Immature natural killer cell (primary cell): ENCODE measurements around the gene DBN1. TPM values are rescaled to one million over a fixed set of nuclear protein-coding genes. Genes with fewer than 3 reads are reported as not detected.

Experiments used
- DNase-seq, 3 donors: peaks; one replicate each; pipeline ENCODE4 v3.0.0; 2022; ENCODE audit warnings: mixed read lengths in 1 of 3
- H3K27ac Mint-ChIP-seq, 6 donors: one replicate each; pipeline ENCODE4 v1.8.0; 2020; ENCODE audit warnings: mixed read lengths in 6 of 6, mild to moderate bottlenecking in 5 of 6, inconsistent platforms in 4 of 6, moderate library complexity in 3 of 6
- H3K27me3 Mint-ChIP-seq, 3 donors: one replicate each; pipeline ENCODE4 v1.8.0; 2020 to 2021; ENCODE audit warnings: low read depth in 3 of 3, mild to moderate bottlenecking in 3 of 3, mixed read lengths in 3 of 3, moderate library complexity in 3 of 3, inconsistent platforms in 1 of 3
- H3K36me3 Mint-ChIP-seq, 3 donors: one replicate each; pipeline ENCODE4 v1.8.0; 2020; ENCODE audit warnings: mixed read lengths in 3 of 3, inconsistent platforms in 2 of 3, mild to moderate bottlenecking in 2 of 3
- H3K4me1 Mint-ChIP-seq, 2 donors: one replicate each; pipeline ENCODE4 v1.8.0; 2020; ENCODE audit warnings: inconsistent platforms in 2 of 2, mild to moderate bottlenecking in 2 of 2, mixed read lengths in 2 of 2, moderate library complexity in 1 of 2
- H3K4me3 Mint-ChIP-seq, 5 donors: one replicate each; pipeline ENCODE4 v1.8.0; 2020; ENCODE audit warnings: mild to moderate bottlenecking in 5 of 5, mixed read lengths in 5 of 5, inconsistent platforms in 3 of 5, moderate library complexity in 3 of 5
- H3K9me3 Mint-ChIP-seq, 6 donors: one replicate each; pipeline ENCODE4 v1.8.0; 2020; ENCODE audit warnings: mild to moderate bottlenecking in 6 of 6, mixed read lengths in 6 of 6, inconsistent platforms in 4 of 6, moderate library complexity in 3 of 6
- polyA plus RNA-seq, 3 donors: library from polyadenylated mRNA; unstranded; fragments of 300-500 nt; fragmentation: Illumina TruSeq; gene quantifications; one replicate each; pipeline ENCODE4 v1.2.3, GENCODE V29; 2021

The DBN1 gene
- polyA plus RNA-seq, 3 donors from 2014 or later, result 0.93 to 4.2 (median 2.8) TPM

- H3K9me3 Mint-ChIP-seq, result no peaks in the 10 kb centered on the region
- H3K27ac Mint-ChIP-seq, result peak overlapping the region in 1 of 6 donors; percentile 49
- peaks cover 4 to 18% (median 13%) of the 10 kb centered on the region in 3 donors for H3K27me3 Mint-ChIP-seq
- H3K4me3 Mint-ChIP-seq, result no peak overlapping the region
- peaks cover 13 to 19% of the 10 kb centered on the region in 2 donors for H3K4me1 Mint-ChIP-seq
- H3K36me3 Mint-ChIP-seq, result no peaks in the 10 kb centered on the region
- no peak for DNase-seq
These were observed 15.4 kb downstream of the DBN1 start for GRCh38 chr5:177457852-177458681.

GRCh38 chr5:177456976-177457851 lies 16.2 kb downstream of the DBN1 start:
- peak; percentile 71 to 75 (median 71) for DNase-seq
- Mint-ChIP-seq H3K36me3 (no peaks in the 10 kb centered on the region), H3K27ac (peak overlapping the region in 3 of 6 donors; percentile 49 to 66 (median 55)), H3K9me3 (no peaks in the 10 kb centered on the region), H3K27me3 (peaks cover 5 to 24% (median 18%) of the 10 kb centered on the region in 3 donors), H3K4me3 (peak overlapping the region in 3 of 5 donors; percentile 44 to 51 (median 48)), H3K4me1 (peaks cover 17 to 23% of the 10 kb centered on the region in 2 donors)

- Mint-ChIP-seq H3K4me3 (peak overlapping the region in 4 of 5 donors; percentile 83 to 92 (median 88)), H3K4me1 (peaks cover 17 to 28% of the 10 kb centered on the region in 2 donors), H3K27ac (peak overlapping the region; percentile 46 to 95 (median 91)), H3K9me3 (no peaks in the 10 kb centered on the region), H3K36me3 (no peaks in the 10 kb centered on the region), H3K27me3 (peaks cover 9 to 28% (median 23%) of the 10 kb centered on the region in 3 donors)
- DNase-seq, result no peak
These were observed 16.9 kb downstream of the DBN1 start for GRCh38 chr5:177456591-177456964.

- Mint-ChIP-seq H3K9me3 (no peaks in the 10 kb centered on the region), H3K4me1 (peaks cover 17 to 28% of the 10 kb centered on the region in 2 donors), H3K4me3 (peak overlapping the region; percentile 83 to 92 (median 90)), H3K27me3 (peaks cover 9 to 29% (median 23%) of the 10 kb centered on the region in 3 donors), H3K27ac (peak overlapping the region; percentile 81 to 97 (median 94)), H3K36me3 (no peaks in the 10 kb centered on the region)
- DNase-seq, result peak; percentile 85 to 88 (median 87)
These were observed 17.5 kb downstream of the DBN1 start for GRCh38 chr5:177455661-177456590.

GRCh38 chr5:177455036-177455660 lies 18.3 kb downstream of the DBN1 start:
- Mint-ChIP-seq H3K27ac (peak overlapping the region; percentile 55 to 95 (median 66)), H3K9me3 (no peaks in the 10 kb centered on the region), H3K27me3 (peaks cover 9 to 31% (median 23%) of the 10 kb centered on the region in 3 donors), H3K4me3 (peak overlapping the region; percentile 71 to 91 (median 83)), H3K36me3 (no peaks in the 10 kb centered on the region), H3K4me1 (peaks cover 17 to 28% of the 10 kb centered on the region in 2 donors)
- peak; percentile 89 to 90 (median 90) for DNase-seq

- H3K36me3 Mint-ChIP-seq, result no peaks in the 10 kb centered on the region
- peaks cover 17 to 28% of the 10 kb centered on the region in 2 donors for H3K4me1 Mint-ChIP-seq
These were observed 18.9 kb downstream of the DBN1 start for GRCh38 chr5:177454397-177455035.

GRCh38 chr5:177453852-177454396 lies 19.5 kb downstream of the DBN1 start:
- H3K27me3 Mint-ChIP-seq, result peaks cover 9 to 33% (median 23%) of the 10 kb centered on the region in 3 donors
- peaks cover 17 to 28% of the 10 kb centered on the region in 2 donors for H3K4me1 Mint-ChIP-seq
- H3K9me3 Mint-ChIP-seq, result no peaks in the 10 kb centered on the region
- no peaks in the 10 kb centered on the region for H3K36me3 Mint-ChIP-seq
- H3K4me3 Mint-ChIP-seq, result peak overlapping the region; percentile 67 to 76 (median 71)
- DNase-seq, result no peak
- peak overlapping the region; percentile 57 to 90 (median 84) for H3K27ac Mint-ChIP-seq

More at GRCh38 chr5:177454397-177455035, 18.9 kb downstream of the DBN1 start:
- Mint-ChIP-seq H3K4me3 (peak overlapping the region; percentile 70 to 86 (median 75)), H3K9me3 (no peaks in the 10 kb centered on the region), H3K27me3 (peaks cover 9 to 33% (median 23%) of the 10 kb centered on the region in 3 donors), H3K27ac (peak overlapping the region in 3 of 6 donors; percentile 55 to 95 (median 90))
- peak; percentile 94 to 95 (median 94) for DNase-seq

- peaks cover 16 to 39% (median 26%) of the 10 kb centered on the region in 3 donors for H3K27me3 Mint-ChIP-seq
- H3K9me3 Mint-ChIP-seq, result no peaks in the 10 kb centered on the region
- peaks cover 24 to 37% of the 10 kb centered on the region in 2 donors for H3K4me1 Mint-ChIP-seq
- H3K4me3 Mint-ChIP-seq, result peak overlapping the region in 3 of 5 donors; percentile 10 to 52 (median 27)
- H3K27ac Mint-ChIP-seq, result peak overlapping the region in 3 of 6 donors; percentile 3 to 88 (median 36)
- DNase-seq, result no peak
- H3K36me3 Mint-ChIP-seq, result no peaks in the 10 kb centered on the region
These were observed 20.5 kb downstream of the DBN1 start for GRCh38 chr5:177452688-177453638.

- DNase-seq, result no peak
- peaks cover 27 to 38% of the 10 kb centered on the region in 2 donors for H3K4me1 Mint-ChIP-seq
- H3K36me3 Mint-ChIP-seq, result no peaks in the 10 kb centered on the region
- no peaks in the 10 kb centered on the region for H3K9me3 Mint-ChIP-seq
- peak overlapping the region in 1 of 6 donors; percentile 28 for H3K27ac Mint-ChIP-seq
- H3K4me3 Mint-ChIP-seq, result no peak overlapping the region
- peaks cover 23 to 38% (median 31%) of the 10 kb centered on the region in 3 donors for H3K27me3 Mint-ChIP-seq
These were observed 22.6 kb downstream of the DBN1 start for GRCh38 chr5:177450667-177451424.
